ENCODE results near the gene C15orf39.

Gene C15orf39

DNA sequence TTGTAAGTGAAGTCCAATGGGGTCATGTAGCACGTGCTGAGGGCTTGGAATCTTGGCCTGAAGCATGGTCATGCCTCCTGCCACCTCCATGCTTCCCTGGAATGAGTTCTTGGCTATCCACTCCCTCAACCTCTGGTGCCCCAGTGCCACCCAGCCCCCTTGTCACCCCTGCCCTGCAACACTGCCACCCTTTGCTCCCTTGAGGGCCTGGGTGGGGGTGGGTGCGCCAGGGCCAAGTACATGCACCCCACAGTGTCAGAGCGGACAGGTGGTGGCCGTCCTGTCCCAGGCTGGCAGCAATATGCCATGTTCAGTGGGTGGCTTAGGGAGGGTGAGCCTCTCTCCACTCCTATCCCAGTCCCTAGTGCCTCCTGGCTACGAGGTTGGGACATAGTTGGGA, 27.6 kb upstream of the C15orf39 start:
- Histone ChIP-seq H3K9me3 (ENCODE audit: control insufficient read depth, insufficient read depth, low read length) (no peaks in the 10 kb centered on the region), H3K79me2 (ENCODE audit: control insufficient read depth, low read length) (no peaks in the 10 kb centered on the region), H3K36me3 (ENCODE audit: control insufficient read depth, low read length) (no peaks in the 10 kb centered on the region), H3K27me3 (ENCODE audit: control insufficient read depth, low read length) (peaks cover 48% of the 10 kb centered on the region), H3K27ac (ENCODE audit: low read depth, low read length) (no peak overlapping the region), H3F3A (ENCODE audit: control insufficient read depth, insufficient read depth) (no peaks in the 10 kb centered on the region), H4K20me1 (ENCODE audit: control insufficient read depth, insufficient read depth, low read depth, low read length) (no peaks in the 10 kb centered on the region), H3K4me2 (ENCODE audit: low read length) (no peak overlapping the region), H3K9me2 (replicated peaks; ENCODE audit: control insufficient read depth, low read length) (no peaks in the 10 kb centered on the region), H3K4me3 (ENCODE audit: low read length) (no peak overlapping the region), H3K4me1 (ENCODE audit: control insufficient read depth, low read length) (no peaks in the 10 kb centered on the region)
- TF ChIP-seq, protein P1, sequence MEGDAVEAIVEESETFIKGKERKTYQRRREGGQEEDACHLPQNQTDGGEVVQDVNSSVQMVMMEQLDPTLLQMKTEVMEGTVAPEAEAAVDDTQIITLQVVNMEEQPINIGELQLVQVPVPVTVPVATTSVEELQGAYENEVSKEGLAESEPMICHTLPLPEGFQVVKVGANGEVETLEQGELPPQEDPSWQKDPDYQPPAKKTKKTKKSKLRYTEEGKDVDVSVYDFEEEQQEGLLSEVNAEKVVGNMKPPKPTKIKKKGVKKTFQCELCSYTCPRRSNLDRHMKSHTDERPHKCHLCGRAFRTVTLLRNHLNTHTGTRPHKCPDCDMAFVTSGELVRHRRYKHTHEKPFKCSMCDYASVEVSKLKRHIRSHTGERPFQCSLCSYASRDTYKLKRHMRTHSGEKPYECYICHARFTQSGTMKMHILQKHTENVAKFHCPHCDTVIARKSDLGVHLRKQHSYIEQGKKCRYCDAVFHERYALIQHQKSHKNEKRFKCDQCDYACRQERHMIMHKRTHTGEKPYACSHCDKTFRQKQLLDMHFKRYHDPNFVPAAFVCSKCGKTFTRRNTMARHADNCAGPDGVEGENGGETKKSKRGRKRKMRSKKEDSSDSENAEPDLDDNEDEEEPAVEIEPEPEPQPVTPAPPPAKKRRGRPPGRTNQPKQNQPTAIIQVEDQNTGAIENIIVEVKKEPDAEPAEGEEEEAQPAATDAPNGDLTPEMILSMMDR (IDR thresholded peaks at IDR 0.05; ENCODE audit: low read depth, low read length, poor library complexity, severe bottlenecking) = no peak
- no peak for TF ChIP-seq EZH2phosphoT487 (IDR thresholded peaks at IDR 0.05; ENCODE audit: borderline replicate concordance, low read length)

DNA sequence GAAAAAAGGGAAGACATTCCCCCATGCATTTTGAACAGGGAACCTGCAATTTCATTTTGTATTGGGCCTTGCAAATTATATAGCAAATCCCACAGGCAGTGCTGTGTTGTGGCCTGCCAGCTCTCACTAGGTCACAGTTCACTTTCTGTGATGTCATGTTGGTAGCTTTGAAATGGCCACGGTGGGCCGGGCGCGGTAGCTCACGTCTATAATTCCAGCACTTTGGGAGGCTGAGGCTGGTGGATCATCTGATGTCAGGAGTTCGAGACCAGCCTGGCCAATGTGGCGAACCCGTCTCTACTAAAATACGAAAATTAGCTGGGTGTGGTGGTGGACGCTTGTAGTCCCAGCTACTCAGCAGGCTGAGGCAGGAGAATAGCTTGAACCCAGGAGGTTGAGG, 27.0 kb upstream of the C15orf39 start:
- no peaks in the 10 kb centered on the region for H3K9me2 ChIP-seq (replicated peaks; ENCODE audit: control insufficient read depth, low read length)
- no peaks in the 10 kb centered on the region for H4K20me1 ChIP-seq (ENCODE audit: control insufficient read depth, insufficient read depth, low read depth, low read length)
- H3K36me3 ChIP-seq (ENCODE audit: control insufficient read depth, low read length) = no peaks in the 10 kb centered on the region
- no peaks in the 10 kb centered on the region for H3K4me1 ChIP-seq (ENCODE audit: control insufficient read depth, low read length)
- no peaks in the 10 kb centered on the region for H3F3A ChIP-seq (ENCODE audit: control insufficient read depth, insufficient read depth)
- H3K9me3 ChIP-seq (ENCODE audit: control insufficient read depth, insufficient read depth, low read length) = no peaks in the 10 kb centered on the region
- no peak overlapping the region for H3K27ac ChIP-seq (ENCODE audit: low read depth, low read length)
- TF ChIP-seq EZH2phosphoT487 (IDR thresholded peaks at IDR 0.05; ENCODE audit: borderline replicate concordance, low read length) = no peak
- H3K79me2 ChIP-seq (ENCODE audit: control insufficient read depth, low read length) = no peaks in the 10 kb centered on the region
- peaks cover 50% of the 10 kb centered on the region for H3K27me3 ChIP-seq (ENCODE audit: control insufficient read depth, low read length)
- no peak overlapping the region for H3K4me2 ChIP-seq (ENCODE audit: low read length)
- no peak overlapping the region for H3K4me3 ChIP-seq (ENCODE audit: low read length)

DNA sequence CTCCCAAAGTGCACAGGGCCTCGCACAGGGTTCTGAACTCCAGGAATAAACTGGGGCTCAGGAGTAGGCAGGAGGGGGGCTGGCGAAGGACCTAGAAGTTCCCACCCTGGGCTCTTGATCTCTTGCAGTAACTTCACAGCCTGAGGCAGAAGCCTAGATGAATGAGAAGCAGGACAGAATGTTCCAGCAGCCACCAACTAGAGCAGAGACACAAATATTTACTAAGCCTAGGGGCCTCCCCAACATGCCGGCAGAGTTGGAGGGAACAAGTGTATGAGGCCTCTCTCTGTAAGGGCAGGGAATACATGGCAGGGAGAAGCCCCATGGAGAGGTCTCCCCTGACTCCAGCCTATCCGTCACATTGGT, 25.3 kb upstream of the C15orf39 start:
- Histone ChIP-seq H3K79me2 (ENCODE audit: control insufficient read depth, low read length) (no peaks in the 10 kb centered on the region), H3F3A (ENCODE audit: control insufficient read depth, insufficient read depth) (no peaks in the 10 kb centered on the region), H3K9me2 (replicated peaks; ENCODE audit: control insufficient read depth, low read length) (no peaks in the 10 kb centered on the region), H3K27ac (ENCODE audit: low read depth, low read length) (no peak overlapping the region), H3K4me2 (ENCODE audit: low read length) (no peak overlapping the region), H3K9me3 (ENCODE audit: control insufficient read depth, insufficient read depth, low read length) (no peaks in the 10 kb centered on the region), H3K4me1 (ENCODE audit: control insufficient read depth, low read length) (no peaks in the 10 kb centered on the region), H3K4me3 (ENCODE audit: low read length) (no peak overlapping the region), H4K20me1 (ENCODE audit: control insufficient read depth, insufficient read depth, low read depth, low read length) (no peaks in the 10 kb centered on the region), H3K36me3 (ENCODE audit: control insufficient read depth, low read length) (no peaks in the 10 kb centered on the region), H3K27me3 (ENCODE audit: control insufficient read depth, low read length) (peaks cover 55% of the 10 kb centered on the region)
- TF ChIP-seq EZH2phosphoT487 (IDR thresholded peaks at IDR 0.05; ENCODE audit: borderline replicate concordance, low read length) = no peak
- TF ChIP-seq, protein P1 (IDR thresholded peaks at IDR 0.05; ENCODE audit: low read depth, low read length, poor library complexity, severe bottlenecking) = no peak

DNA sequence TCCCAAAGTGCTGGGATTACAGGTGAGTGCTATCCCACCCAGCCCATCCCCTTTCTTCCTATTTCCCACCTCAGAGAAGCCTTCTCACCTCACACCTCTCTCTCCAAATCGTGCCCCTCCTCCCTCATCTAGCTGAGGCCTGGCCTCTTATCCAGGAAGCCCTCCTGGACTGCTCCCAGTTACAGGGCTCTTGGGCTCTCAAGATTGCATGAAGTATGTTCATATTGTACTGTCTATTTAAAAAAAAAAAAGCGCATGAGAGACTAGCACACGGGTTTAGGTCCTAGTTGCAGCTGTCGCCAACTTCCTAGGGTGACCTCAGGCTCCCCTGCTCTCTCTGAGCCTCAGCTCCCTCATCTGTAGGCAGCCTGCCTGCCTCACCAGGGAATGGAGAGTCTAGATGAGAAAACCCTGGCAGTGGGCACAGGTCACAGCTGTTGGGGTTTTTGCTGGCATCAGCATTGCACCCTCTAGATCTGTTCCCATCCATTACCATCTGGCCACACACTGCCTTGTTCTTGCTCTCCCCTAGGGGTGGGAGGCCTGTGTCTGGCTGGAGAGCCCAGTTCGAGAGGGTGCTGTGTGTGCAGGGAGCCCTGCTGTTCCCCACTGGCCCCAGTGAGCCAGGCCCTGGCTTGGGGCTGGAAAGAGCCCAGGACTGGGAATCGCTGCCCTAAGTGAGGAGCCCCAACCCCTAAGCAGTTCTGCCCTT, 24.2 kb upstream of the C15orf39 start:
- Histone ChIP-seq H3K79me2 (ENCODE audit: control insufficient read depth, low read length) (no peaks in the 10 kb centered on the region), H3K27me3 (ENCODE audit: control insufficient read depth, low read length) (peaks cover 50% of the 10 kb centered on the region), H3K27ac (ENCODE audit: low read depth, low read length) (no peak overlapping the region), H4K20me1 (ENCODE audit: control insufficient read depth, insufficient read depth, low read depth, low read length) (no peaks in the 10 kb centered on the region), H3F3A (ENCODE audit: control insufficient read depth, insufficient read depth) (no peaks in the 10 kb centered on the region), H3K9me2 (replicated peaks; ENCODE audit: control insufficient read depth, low read length) (no peaks in the 10 kb centered on the region), H3K36me3 (ENCODE audit: control insufficient read depth, low read length) (no peaks in the 10 kb centered on the region), H3K9me3 (ENCODE audit: control insufficient read depth, insufficient read depth, low read length) (no peaks in the 10 kb centered on the region), H3K4me1 (ENCODE audit: control insufficient read depth, low read length) (no peaks in the 10 kb centered on the region), H3K4me2 (ENCODE audit: low read length) (no peak overlapping the region), H3K4me3 (ENCODE audit: low read length) (no peak overlapping the region)
- no peak for TF ChIP-seq EZH2phosphoT487 (IDR thresholded peaks at IDR 0.05; ENCODE audit: borderline replicate concordance, low read length)
- TF ChIP-seq, protein P1 (IDR thresholded peaks at IDR 0.05; ENCODE audit: low read depth, low read length, poor library complexity, severe bottlenecking) = no peak

All from DOHH2 (cell line).